Right cardiac atrium (tissue), 5 donors: ENCODE data around the gene ARL13B. TPM values are rescaled to one million over a fixed set of nuclear protein-coding genes. Genes with fewer than 3 reads are reported as not detected.
"Not testable (repeated sequence)": the region's sequence is repeated elsewhere in the genome, so short reads cannot be mapped to it uniquely, and the experiment has no call there.

ENCODE experiments used
- ATAC-seq, 2 donors: fragments of 200-7000 bp; cut with Tn5 transposase; one replicate each; pipeline versions ENCODE4 v1.8.0 to v1.9.1; 2020; ENCODE audit warnings: moderate library complexity in 2 of 2, mild to moderate bottlenecking in 1 of 2
- DNase-seq, 3 donors: peaks; one replicate each; pipeline ENCODE4 v3.0.0-alpha.2; 2020
- H3K27ac ChIP-seq: one replicate; pipeline ENCODE4 v1.5.1; 2013; ENCODE audit warnings: mild to moderate bottlenecking, low read length, control low read depth, moderate library complexity
- H3K27me3 ChIP-seq: one replicate; pipeline ENCODE4 v1.6.1; 2013; ENCODE audit not compliant: control insufficient read depth, insufficient read depth
- H3K4me1 ChIP-seq: one replicate; pipeline ENCODE4 v1.6.1; 2013; ENCODE audit warnings: low read length; ENCODE audit not compliant: control insufficient read depth, insufficient read depth
- H3K4me3 ChIP-seq: one replicate; pipeline ENCODE4 v1.5.1; 2013; ENCODE audit warnings: low read length, control low read depth
- H3K9me3 ChIP-seq: one replicate; pipeline ENCODE4 v1.6.1; 2013; ENCODE audit warnings: low read length; ENCODE audit not compliant: control insufficient read depth
- WGBS: extraction: QIAGEN DNeasy Blood & Tissue Kit; methylation state at CpG from one replicate; pipeline ENCODE4 v1.1.7; 2013; 5-methylcytosine and 5-hydroxymethylcytosine counted together
- intact Hi-C, 4 donors: fragments of 100-400 bp; cut with DNase I; formaldehyde crosslinking; loops; one replicate each; pipeline versions ENCODE4 v1.11.0 to v1.14.0; 2022 to 2023
- polyA plus RNA-seq: library from polyadenylated mRNA; stranded (reverse); fragments of 200-250 nt; gene quantifications from one replicate; pipeline ENCODE4 v1.2.3, GENCODE V29; 2013
- total RNA-seq, 4 donors: library from RNA; stranded (reverse); fragmentation: NEBNext Ultra II Directional; extraction: Animal tissue kit (Norgen Biotek cat#: 25700); gene quantifications; one replicate each; pipeline ENCODE4 v1.2.1, GENCODE V29; 2021
- donor health status: healthy with polysubstance abuse.
- donor health status: DM: no; HTN: yes; CAD: no.
- donor health status: DM: no; HTN: no; CAD: no.
- donor health status: DM: no; HTN: yes; CAD: no; lungs with severe emphysema.
- donor health status: DM: yes; HTN: yes; CAD: no.

ARL13B gene
- total and polyA plus RNA-seq, 5 donors, result 3.4 to 10.1 (median 6.2) TPM

DNA sequence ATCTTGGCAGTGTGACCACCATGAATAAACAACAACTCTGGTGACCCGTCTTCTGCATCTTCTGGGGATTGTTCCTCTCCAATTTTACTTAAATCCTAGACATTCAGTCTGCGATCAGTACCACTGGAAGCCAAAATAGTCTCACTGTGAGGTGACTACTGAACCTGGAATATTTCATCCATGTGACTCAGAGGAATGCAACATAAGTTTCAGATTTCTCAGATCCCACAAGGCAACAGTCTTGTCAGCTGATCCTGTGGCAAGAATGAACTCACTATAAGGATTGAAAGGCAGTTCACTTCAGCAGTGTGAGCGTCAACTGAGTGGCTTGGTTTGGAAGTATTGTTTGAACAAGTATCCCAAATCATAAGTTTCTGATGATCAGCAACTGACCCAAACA lies 96.1 kb downstream of the ARL13B start:
- no peak for ATAC-seq
- intact Hi-C loops, result no loop called here
- no peaks in the 10 kb centered on the region for H3K4me1 ChIP-seq
- H3K27me3 ChIP-seq, result no peaks in the 10 kb centered on the region
- 96% methylated on average over 3 of the region's 3 CpGs for WGBS
- no peak overlapping the region for H3K4me3 ChIP-seq
- H3K27ac ChIP-seq, result no peak overlapping the region
- no peaks in the 10 kb centered on the region for H3K9me3 ChIP-seq
- DNase-seq, result no peak

DNA sequence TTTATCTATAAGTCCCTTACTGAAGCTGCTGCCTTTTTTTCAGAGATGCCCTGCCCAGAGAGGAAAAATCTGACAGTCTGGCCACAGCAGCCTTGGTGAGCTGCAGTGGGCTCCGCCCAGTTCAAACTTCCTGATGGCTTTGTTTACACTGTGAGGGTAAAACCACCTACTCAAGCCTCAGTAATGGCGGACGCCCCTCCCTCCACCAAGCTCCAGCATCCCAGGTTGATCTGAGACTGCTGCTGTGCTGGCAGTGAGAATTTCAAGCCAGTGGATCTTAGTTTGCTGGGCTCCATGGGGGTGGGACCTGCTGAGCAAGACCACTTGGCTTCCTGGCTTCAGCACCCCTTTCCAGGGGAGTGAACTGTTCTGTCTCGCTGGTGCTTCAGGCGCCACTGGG lies 100.6 kb downstream of the ARL13B start:
- WGBS, result 94% methylated on average over 5 of the region's 5 CpGs

DNA sequence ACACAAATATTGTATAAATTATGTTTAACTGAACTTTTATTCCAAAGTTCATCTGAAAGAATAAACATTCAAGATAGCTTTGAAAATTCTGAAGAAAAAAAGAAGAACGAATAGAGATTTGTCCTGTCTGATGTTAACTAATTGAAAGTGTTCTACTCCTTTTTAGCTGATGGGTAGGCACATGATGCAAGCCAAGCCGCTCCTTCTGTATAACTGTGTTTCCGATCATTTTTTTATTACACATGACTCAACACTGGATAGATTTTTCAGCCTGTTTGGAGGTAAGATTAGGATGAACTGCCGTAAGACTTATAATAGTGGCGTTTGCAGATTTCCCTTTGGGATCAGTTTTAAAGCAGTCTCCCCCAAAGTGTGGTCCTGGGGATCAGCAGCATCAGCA lies 101.9 kb downstream of the ARL13B start:
- no peak for ATAC-seq
- DNase-seq, result no peak
- H3K4me3 ChIP-seq, result no peak overlapping the region
- no peaks in the 10 kb centered on the region for H3K4me1 ChIP-seq
- WGBS, result 92% methylated on average over 5 of the region's 5 CpGs
- H3K27ac ChIP-seq, result no peak overlapping the region
- H3K27me3 ChIP-seq, result no peaks in the 10 kb centered on the region
- intact Hi-C loops, result no loop called here
- no peaks in the 10 kb centered on the region for H3K9me3 ChIP-seq

More for the DNA sequence above, 100.6 kb downstream of the ARL13B start:
- H3K27ac ChIP-seq, intact Hi-C loops, ATAC-seq, DNase-seq, H3K4me1 ChIP-seq, H3K27me3 ChIP-seq, H3K4me3 ChIP-seq, H3K9me3 ChIP-seq: not testable (repeated sequence)

DNA sequence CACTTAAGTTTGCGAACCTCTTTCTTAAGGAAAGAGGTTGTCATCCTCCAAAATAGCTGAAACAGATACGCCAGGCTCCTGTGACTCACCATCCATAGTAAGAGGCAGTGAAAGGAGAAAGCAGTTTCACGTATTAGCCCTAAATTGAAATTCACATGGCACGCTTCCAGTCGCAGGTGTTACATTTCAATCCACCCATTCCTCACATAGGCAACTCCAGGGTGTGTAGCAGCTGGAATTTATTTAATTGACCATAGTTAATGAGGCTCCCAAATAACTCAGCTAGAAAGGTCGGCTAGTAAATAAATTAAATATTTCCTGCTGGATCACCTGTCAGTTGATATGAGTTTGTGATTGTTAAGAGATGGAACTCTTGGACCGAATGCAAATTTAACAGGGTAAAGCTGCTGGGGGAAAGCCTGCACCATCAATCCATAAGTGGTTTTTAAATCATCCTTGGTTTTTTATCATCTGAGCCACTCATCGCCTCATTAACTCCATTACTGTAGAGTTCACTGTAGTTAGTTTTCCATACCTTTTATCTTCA lies 102.5 kb downstream of the ARL13B start:
- no peak for ATAC-seq
- H3K27ac ChIP-seq, result no peak overlapping the region
- H3K4me1 ChIP-seq, result no peaks in the 10 kb centered on the region
- no peaks in the 10 kb centered on the region for H3K9me3 ChIP-seq
- no peak overlapping the region for H3K4me3 ChIP-seq
- no peak for DNase-seq
- no peaks in the 10 kb centered on the region for H3K27me3 ChIP-seq
- intact Hi-C loops, result no loop called here
- 76% methylated on average over 8 of the region's 8 CpGs for WGBS

DNA sequence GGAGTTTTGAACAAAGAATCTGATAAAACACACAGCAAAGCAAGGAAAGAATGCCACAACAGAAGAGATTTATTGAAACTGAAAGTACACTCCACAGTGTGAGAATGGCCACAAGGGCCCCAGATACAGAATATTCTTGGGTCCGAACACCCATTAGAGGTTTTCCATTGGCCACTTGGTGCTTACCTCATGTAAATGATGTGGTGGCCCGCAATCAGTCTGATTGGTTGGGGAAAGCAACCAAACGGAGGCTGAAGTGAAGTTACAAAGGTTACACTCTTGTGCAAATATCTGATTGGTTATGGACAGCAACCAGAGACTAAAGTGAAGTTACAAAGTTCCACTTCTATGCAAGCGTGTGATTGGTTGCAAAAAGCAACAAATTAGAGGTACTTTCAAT lies 103.3 kb downstream of the ARL13B start:
- 90% methylated on average over 4 of the region's 4 CpGs for WGBS
- H3K4me1 ChIP-seq, result no peaks in the 10 kb centered on the region

DNA sequence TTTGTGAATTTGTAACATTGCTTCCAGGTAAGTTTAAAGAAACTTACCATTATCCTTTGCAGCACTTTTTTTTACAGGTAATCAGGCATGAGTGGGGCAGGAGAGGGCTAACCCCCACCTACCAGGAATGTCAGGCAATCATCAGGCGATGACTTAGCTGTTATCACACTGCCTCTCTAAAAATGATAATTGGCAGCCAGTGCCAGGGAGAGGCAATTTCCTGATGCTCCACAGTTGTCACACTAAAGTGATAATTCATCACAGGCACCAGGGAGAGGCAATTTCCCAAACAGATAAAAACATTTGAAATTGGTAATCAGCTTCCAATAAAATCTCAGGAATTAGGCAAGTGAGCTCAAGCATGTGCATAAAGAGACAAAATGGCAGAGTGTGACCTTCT lies 109.2 kb downstream of the ARL13B start:
- DNase-seq (no peak), ATAC-seq (no peak)
- 75% methylated on average over 1 of the region's 1 CpG for WGBS
- no peak overlapping the region for H3K4me3 ChIP-seq
- H3K27ac ChIP-seq, result no peak overlapping the region
- H3K9me3 ChIP-seq, result no peaks in the 10 kb centered on the region
- H3K4me1 ChIP-seq, result no peaks in the 10 kb centered on the region
- no peaks in the 10 kb centered on the region for H3K27me3 ChIP-seq
- intact Hi-C loops, result no loop called here

More for the DNA sequence above, 103.3 kb downstream of the ARL13B start:
- no peak for ATAC-seq
- Histone ChIP-seq H3K9me3 (no peaks in the 10 kb centered on the region), H3K27ac (no peak overlapping the region), H3K4me3 (no peak overlapping the region), H3K27me3 (no peaks in the 10 kb centered on the region)
- DNase-seq, result no peak
- intact Hi-C loops, result no loop called here

DNA sequence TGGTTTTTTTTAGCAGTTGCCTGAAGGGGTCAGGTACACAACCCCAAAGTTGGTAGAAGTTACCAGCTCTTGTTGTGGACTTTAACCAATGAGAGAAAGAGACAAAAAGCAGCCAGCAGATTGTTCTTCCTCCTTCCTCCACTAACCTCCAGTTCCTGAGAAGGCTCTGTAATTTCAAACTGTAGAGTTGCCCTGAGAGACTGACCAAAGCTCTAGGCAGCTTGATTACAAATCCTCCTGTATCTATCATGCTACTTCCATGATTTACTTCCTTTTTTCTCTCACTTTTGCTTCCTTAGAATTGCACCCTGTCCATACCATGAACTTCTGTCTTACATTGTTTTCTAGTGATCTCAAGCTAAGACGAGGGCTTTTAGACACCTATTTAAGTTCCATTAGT lies 112.1 kb downstream of the ARL13B start:
- DNase-seq (no peak), ATAC-seq (no peak)
- Histone ChIP-seq H3K27ac (no peak overlapping the region), H3K9me3 (no peaks in the 10 kb centered on the region), H3K4me3 (no peak overlapping the region), H3K27me3 (no peaks in the 10 kb centered on the region), H3K4me1 (no peaks in the 10 kb centered on the region)
- intact Hi-C loops, result no loop called here
- 93% methylated on average over 1 of the region's 1 CpG for WGBS

DNA sequence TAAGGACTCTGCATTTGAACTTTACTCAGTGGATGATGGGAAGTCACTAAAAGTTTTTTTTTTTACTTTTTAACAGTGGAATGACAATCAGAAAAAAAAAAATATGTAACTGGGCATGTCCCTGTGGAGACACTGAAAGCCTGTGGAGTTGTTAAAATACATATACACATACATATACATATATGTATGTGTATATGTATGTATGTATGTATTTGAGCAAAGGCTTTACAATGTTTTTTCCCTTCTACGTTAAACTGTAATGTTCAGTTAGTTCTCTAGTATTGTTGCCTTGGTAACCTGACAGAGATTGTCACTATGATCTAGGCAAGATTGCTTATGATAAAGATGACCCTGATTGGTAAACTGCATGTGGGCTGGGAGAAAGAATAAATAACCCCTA lies 113.2 kb downstream of the ARL13B start:
- ATAC-seq (no peak), DNase-seq (no peak)
- H3K4me3 ChIP-seq, result no peak overlapping the region
- H3K27ac ChIP-seq, result no peak overlapping the region
- WGBS, result 92% methylated on average over 1 of the region's 1 CpG
- intact Hi-C loops, result no loop called here
- H3K4me1 ChIP-seq, result no peaks in the 10 kb centered on the region
- H3K27me3 ChIP-seq, result no peaks in the 10 kb centered on the region
- no peaks in the 10 kb centered on the region for H3K9me3 ChIP-seq

DNA sequence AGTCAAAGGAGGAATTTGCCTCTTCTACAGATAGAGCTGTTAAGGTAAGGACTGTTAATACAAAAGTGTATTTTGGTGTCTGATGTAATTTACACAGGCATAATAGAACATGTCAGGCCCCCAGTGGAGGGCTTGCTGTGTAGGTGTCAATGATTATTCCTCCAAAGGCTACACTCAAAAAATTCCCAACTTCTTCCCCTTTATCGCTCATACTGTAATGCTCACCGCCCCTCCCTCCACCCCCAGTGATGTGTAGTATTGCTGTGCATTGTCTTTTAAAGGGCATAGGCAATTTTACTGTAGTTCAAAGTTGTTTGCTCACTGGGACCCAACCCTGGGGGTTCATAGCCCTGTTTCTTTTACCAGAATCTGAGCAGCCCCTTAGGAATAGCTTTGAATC lies 115.2 kb downstream of the ARL13B start:
- no peak overlapping the region for H3K27ac ChIP-seq
- no peaks in the 10 kb centered on the region for H3K4me1 ChIP-seq
- no peaks in the 10 kb centered on the region for H3K9me3 ChIP-seq
- H3K27me3 ChIP-seq, result no peaks in the 10 kb centered on the region
- intact Hi-C loops, result no loop called here
- ATAC-seq, result no peak
- no peak overlapping the region for H3K4me3 ChIP-seq
- WGBS, result 96% methylated on average over 2 of the region's 2 CpGs
- no peak for DNase-seq

DNA sequence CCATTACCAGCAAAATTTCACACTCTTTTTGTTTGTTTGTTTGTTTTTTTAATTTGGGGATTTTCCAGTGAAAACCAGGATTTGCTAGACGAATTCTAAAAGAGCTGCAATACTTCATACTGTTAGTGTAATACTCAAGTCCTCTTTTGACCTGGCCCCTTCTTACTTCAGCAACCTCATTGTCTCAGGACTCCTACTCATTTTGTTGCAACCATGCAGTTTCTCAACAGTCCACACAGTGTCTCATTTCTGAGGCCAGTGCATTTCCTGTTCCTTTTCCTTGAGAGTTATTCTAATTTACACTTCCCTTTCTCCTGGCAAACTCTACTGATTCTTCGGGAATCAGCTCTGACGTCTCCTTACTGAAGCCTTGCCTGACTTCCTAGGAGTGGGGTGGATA lies 118.5 kb downstream of the ARL13B start:
- H3K27ac ChIP-seq, result no peak overlapping the region

DNA sequence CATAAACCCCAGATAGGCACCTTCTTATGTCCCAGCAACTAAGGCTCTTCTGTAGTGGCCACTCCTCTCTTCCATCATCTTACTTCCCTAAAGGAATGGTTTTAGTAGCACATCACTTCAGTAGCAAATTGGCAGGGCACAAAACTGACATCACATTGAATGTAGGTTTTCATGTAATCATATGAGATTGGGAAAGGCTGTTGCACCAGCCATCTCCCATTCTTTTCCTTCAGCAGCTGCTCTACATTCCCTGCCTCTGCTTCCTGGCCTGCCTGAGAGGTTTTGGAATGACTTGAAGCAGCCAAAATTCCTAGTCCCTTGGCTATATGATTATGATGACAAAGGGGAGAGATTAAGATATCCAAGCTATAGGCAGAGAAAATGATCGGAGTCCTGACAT lies 119.4 kb downstream of the ARL13B start:
- intact Hi-C loops, result no loop called here
- no peaks in the 10 kb centered on the region for H3K9me3 ChIP-seq
- 70% methylated on average over 1 of the region's 1 CpG for WGBS
- ATAC-seq (no peak), DNase-seq (no peak)
- H3K27me3 ChIP-seq, result no peaks in the 10 kb centered on the region
- H3K27ac ChIP-seq, result no peak overlapping the region
- no peaks in the 10 kb centered on the region for H3K4me1 ChIP-seq
- no peak overlapping the region for H3K4me3 ChIP-seq

More for the DNA sequence above, 118.5 kb downstream of the ARL13B start:
- DNase-seq (no peak), ATAC-seq (peak; percentile 29 to 47)
- WGBS, result 45% methylated on average over 3 of the region's 3 CpGs
- intact Hi-C loops, result no loop called here
- no peaks in the 10 kb centered on the region for H3K4me1 ChIP-seq
- no peaks in the 10 kb centered on the region for H3K27me3 ChIP-seq
- H3K9me3 ChIP-seq, result no peaks in the 10 kb centered on the region
- no peak overlapping the region for H3K4me3 ChIP-seq

DNA sequence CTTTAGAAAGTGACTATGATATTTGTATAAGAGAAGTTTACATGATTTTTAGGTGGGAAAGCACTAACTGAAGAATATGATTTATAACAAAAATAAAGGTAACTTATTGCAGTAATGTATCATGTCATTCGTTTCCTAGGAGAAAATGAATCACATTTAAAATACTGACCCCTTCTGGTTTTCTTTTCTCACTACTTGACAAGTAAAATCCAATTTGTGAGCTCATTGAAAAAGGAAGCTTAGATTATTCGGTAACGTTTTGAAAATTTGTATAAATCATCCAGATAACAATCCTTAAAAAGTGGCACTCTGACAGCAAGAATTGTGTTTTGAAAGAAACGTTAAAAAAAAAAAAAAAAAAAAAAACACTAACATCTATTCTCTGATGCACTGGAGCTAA lies 121.9 kb downstream of the ARL13B start:
- Histone ChIP-seq H3K9me3 (no peaks in the 10 kb centered on the region), H3K4me3 (no peak overlapping the region), H3K27me3 (no peaks in the 10 kb centered on the region), H3K27ac (no peak overlapping the region), H3K4me1 (no peaks in the 10 kb centered on the region)
- ATAC-seq (no peak), DNase-seq (no peak)
- WGBS, result 66% methylated on average over 4 of the region's 4 CpGs
- intact Hi-C loops, result no loop called here
